Stomach (tissue), 9 donors: Measurements from ENCODE around the gene CYP4F2. TPM values are rescaled to one million over a fixed set of nuclear protein-coding genes. Genes with fewer than 3 reads are reported as not detected.

ENCODE experiments used
- DNase-seq, 2 donors: peaks; one replicate each; pipeline versions ENCODE4 v3.0.0 to v3.0.0-alpha.2; 2013 to 2019
- H3K27ac ChIP-seq, 5 donors: fragments of 200-600 bp in 4 of 5; sonication (generic) in 4 of 5; one replicate each; pipeline ENCODE4 v1.5.1; 2013 to 2019; ENCODE audit warnings: mild to moderate bottlenecking in 1 of 5, moderate library complexity in 1 of 5
- H3K27me3 ChIP-seq, 3 donors: fragments of 200-600 bp; sonication (generic); one replicate each; pipeline ENCODE4 v1.5.1; 2017 to 2019; ENCODE audit warnings: mixed run types in 1 of 3
- H3K36me3 ChIP-seq, 4 donors: fragments of 200-600 bp; sonication (generic); 1 replicate in 3 of 4; 2 replicates in 1 of 4; pipeline ENCODE4 v1.5.1; 2016 to 2019
- H3K4me1 ChIP-seq, 4 donors: fragments of 200-600 bp; sonication (generic); one replicate each; pipeline ENCODE4 v1.5.1; 2016 to 2019
- H3K4me3 ChIP-seq, 4 donors: fragments of 200-600 bp; sonication (generic) in 3 of 4; one replicate each; pipeline ENCODE4 v1.5.1; 2016 to 2019; ENCODE audit warnings: mild to moderate bottlenecking in 1 of 4
- H3K9me3 ChIP-seq, 4 donors: fragments of 200-600 bp; sonication (generic); one replicate each; pipeline ENCODE4 v1.5.1; 2016 to 2019
- EP300 ChIP-seq: sonication (generic); formaldehyde crosslinking; IDR thresholded peaks from one replicate; pipeline ENCODE4 v1.6.1; 2017; ENCODE audit warnings: antibody characterized with exemption
- POLR2A ChIP-seq, 4 donors: fragments of 450-650 bp; IDR thresholded peaks; one replicate each; pipeline ENCODE4 v1.6.1; 2016; ENCODE audit warnings: antibody characterized with exemption in 4 of 4, control low read depth in 2 of 4, mild to moderate bottlenecking in 1 of 4, moderate library complexity in 1 of 4
- POLR2AphosphoS5 ChIP-seq, 3 donors: sonication (generic); formaldehyde crosslinking; IDR thresholded peaks; one replicate each; pipeline ENCODE4 v1.6.1; 2016; ENCODE audit warnings: antibody characterized with exemption in 3 of 3
- WGBS, 5 donors: extraction: QIAGEN DNeasy Blood & Tissue Kit in 3 of 5; methylation state at CpG; one replicate each; pipeline versions ENCODE4 v1.1.5 to v1.1.7; 2013 to 2018; 5-methylcytosine and 5-hydroxymethylcytosine counted together
- intact Hi-C: fragments of 100-400 bp; cut with DNase I; formaldehyde crosslinking; loops from one replicate; pipeline ENCODE4 v1.15.1; 2023; ENCODE audit warnings: low total_unique reads
- polyA plus RNA-seq, 3 donors: library from polyadenylated mRNA; stranded (reverse); fragments of 200-250 nt; gene quantifications; one replicate each; pipeline ENCODE4 v1.2.3, GENCODE V29; 2013
- total RNA-seq, 5 donors: library from RNA; depleted of rRNA; stranded (reverse); fragments of >200 nt; gene quantifications; one replicate each; pipeline versions ENCODE4 v1.1.0 to v1.2.3, GENCODE V29; 2014 to 2016
- TF ChIP-seq, protein P1 (sequence below), 7 experiments: fragments of 450-650 bp in 4 of 7; fragments of 200-600 bp in 3 of 7; sonication (generic) in 3 of 7; IDR thresholded peaks; one replicate each; pipeline ENCODE4 v1.5.1; 2016 to 2019; ENCODE audit warnings: antibody characterized with exemption in 7 of 7, control low read depth in 2 of 7, mild to moderate bottlenecking in 1 of 7
- donor health status: healthy with polysubstance abuse.
- donor health status: Bipolar disorder and iron deficiency.
- donor health status: healthy.

Gene CYP4F2
- total and polyA plus RNA-seq, 8 donors, result 0.13 to 121 TPM; not detected in 6

DNA sequence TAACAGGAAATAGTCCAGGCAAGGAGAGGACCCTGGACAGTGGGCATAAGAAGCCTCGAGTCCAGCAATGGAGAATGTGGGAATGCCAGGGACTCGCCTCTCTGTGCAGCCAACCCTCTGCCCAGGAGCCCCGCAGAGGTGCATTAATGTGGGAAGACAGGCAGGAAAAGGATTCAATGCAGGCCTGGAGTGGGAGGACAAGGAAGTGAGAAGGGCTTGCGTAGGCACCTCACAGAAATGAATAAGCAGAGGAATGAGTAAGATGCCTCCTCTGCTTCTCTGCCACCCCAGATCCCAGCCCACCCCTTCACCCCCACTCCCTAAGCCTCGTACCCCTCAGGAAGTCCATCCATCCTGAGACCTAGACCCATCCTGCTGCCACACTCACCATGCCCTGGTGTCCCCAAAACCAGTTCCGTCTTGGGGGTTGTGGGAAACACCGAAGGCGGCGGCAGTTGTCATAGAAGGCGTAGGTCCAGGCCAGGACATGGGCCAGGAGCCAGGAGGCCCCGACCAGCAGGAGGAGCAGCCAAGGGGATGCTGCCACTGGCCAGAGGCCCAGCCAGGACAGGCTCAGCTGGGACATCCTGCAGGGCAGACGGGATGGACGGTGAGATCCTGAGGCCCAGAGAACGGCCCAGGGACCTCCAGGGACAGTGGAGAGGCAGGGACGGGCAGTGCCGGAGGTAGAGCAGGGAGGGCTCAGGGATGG, 692 bp downstream of the CYP4F2 start:
- 83 to 88% (median 85%) methylated on average over 16 of the region's 16 CpGs for WGBS, 5 donors
- Histone ChIP-seq H3K4me3 (no peak overlapping the region), H3K27ac (no peak overlapping the region), H3K9me3 (no peaks in the 10 kb centered on the region), H3K36me3 (no peaks in the 10 kb centered on the region), H3K27me3 (peaks cover 0 to 37% (median 5%) of the 10 kb centered on the region in 3 donors), H3K4me1 (peaks cover 0 to 7% (median 3%) of the 10 kb centered on the region in 4 donors)
- TF ChIP-seq POLR2AphosphoS5 (IDR thresholded peaks at IDR 0.05) (no peak), POLR2A (IDR thresholded peaks at IDR 0.05) (no peak), EP300 (no peak)
- TF ChIP-seq, protein P1, sequence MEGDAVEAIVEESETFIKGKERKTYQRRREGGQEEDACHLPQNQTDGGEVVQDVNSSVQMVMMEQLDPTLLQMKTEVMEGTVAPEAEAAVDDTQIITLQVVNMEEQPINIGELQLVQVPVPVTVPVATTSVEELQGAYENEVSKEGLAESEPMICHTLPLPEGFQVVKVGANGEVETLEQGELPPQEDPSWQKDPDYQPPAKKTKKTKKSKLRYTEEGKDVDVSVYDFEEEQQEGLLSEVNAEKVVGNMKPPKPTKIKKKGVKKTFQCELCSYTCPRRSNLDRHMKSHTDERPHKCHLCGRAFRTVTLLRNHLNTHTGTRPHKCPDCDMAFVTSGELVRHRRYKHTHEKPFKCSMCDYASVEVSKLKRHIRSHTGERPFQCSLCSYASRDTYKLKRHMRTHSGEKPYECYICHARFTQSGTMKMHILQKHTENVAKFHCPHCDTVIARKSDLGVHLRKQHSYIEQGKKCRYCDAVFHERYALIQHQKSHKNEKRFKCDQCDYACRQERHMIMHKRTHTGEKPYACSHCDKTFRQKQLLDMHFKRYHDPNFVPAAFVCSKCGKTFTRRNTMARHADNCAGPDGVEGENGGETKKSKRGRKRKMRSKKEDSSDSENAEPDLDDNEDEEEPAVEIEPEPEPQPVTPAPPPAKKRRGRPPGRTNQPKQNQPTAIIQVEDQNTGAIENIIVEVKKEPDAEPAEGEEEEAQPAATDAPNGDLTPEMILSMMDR (IDR thresholded peaks at IDR 0.05), result no peak
- intact Hi-C loops, result no loop called here
- DNase-seq, result no peak

DNA sequence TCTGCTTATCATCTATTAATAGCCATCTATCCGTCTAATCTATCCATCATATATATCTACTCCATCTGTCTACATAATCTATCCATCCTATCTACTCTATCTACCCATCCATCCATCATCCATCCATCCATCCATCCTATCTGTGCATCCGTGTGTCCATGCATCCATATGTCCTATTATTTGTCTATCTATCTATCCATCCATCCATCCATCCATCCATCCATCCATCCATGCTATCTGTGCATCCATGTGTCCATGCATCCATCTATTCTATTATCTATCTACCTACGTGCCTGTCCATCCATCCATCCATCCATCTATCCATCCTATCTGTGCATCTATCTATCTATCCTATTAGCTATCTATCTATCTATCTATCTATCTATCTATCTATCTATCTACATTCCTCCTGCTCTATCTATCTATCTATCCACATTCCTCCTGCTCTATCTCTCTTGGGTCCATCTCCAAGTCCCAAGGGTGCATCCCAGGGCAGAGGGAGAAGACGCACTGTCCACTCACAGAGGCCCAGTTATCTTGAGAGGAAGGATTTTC, 1.9 kb downstream of the CYP4F2 start:
- Histone ChIP-seq H3K36me3 (no peaks in the 10 kb centered on the region), H3K9me3 (peaks cover 0 to 3% (median 0%) of the 10 kb centered on the region in 4 donors), H3K27me3 (peaks cover 0 to 33% (median 5%) of the 10 kb centered on the region in 3 donors), H3K27ac (no peak overlapping the region), H3K4me1 (peaks cover 0 to 7% (median 3%) of the 10 kb centered on the region in 4 donors), H3K4me3 (no peak overlapping the region)
- TF ChIP-seq, protein P1 (IDR thresholded peaks at IDR 0.05), result no peak
- TF ChIP-seq POLR2AphosphoS5 (IDR thresholded peaks at IDR 0.05) (no peak), EP300 (no peak), POLR2A (IDR thresholded peaks at IDR 0.05) (no peak)
- intact Hi-C loops, result no loop called here
- no peak for DNase-seq
- 70 to 81% (median 79%) methylated on average over 4 of the region's 4 CpGs for WGBS, 5 donors

- Histone ChIP-seq H3K27me3 (peaks cover 0 to 23% (median 0%) of the 10 kb centered on the region in 3 donors), H3K36me3 (no peaks in the 10 kb centered on the region), H3K4me3 (no peak overlapping the region), H3K4me1 (no peaks in the 10 kb centered on the region), H3K9me3 (peaks cover 0 to 3% (median 0%) of the 10 kb centered on the region in 4 donors), H3K27ac (no peak overlapping the region)
- intact Hi-C loops, result no loop called here
- TF ChIP-seq EP300 (no peak), POLR2A (IDR thresholded peaks at IDR 0.05) (no peak), POLR2AphosphoS5 (IDR thresholded peaks at IDR 0.05) (no peak)
- TF ChIP-seq, protein P1 (IDR thresholded peaks at IDR 0.05), result no peak
- WGBS, 5 donors, result 58 to 94% (median 84%) methylated on average over 2 of the region's 2 CpGs
- DNase-seq, result no peak
Observed at GRCh38 chr19:15894359-15894758, 3.5 kb downstream of the CYP4F2 start.

GRCh38 chr19:15893477-15893876, 4.4 kb downstream of the CYP4F2 start:
- TF ChIP-seq POLR2AphosphoS5 (IDR thresholded peaks at IDR 0.05) (no peak), EP300 (no peak), POLR2A (IDR thresholded peaks at IDR 0.05) (no peak)
- TF ChIP-seq, protein P1 (IDR thresholded peaks at IDR 0.05), result no peak
- no peak for DNase-seq

More at GRCh38 chr19:15893477-15893876, 4.4 kb downstream of the CYP4F2 start:
- Histone ChIP-seq H3K4me3 (no peak overlapping the region), H3K27ac (no peak overlapping the region), H3K4me1 (no peaks in the 10 kb centered on the region), H3K36me3 (no peaks in the 10 kb centered on the region), H3K9me3 (peaks cover 0 to 3% (median 0%) of the 10 kb centered on the region in 4 donors), H3K27me3 (peaks cover 0 to 22% (median 0%) of the 10 kb centered on the region in 3 donors)
- 41 to 49% (median 47%) methylated on average over 7 of the region's 7 CpGs for WGBS, 5 donors
- intact Hi-C loops, result no loop called here
